SK-N-SH treated with all-trans-retinoic acid at 6 μM for 48 hours (cell line): ENCODE results near the gene LENG1.

Source experiments
- BACH2 ChIP-seq: fragments of 250-450 bp; sonication (Bioruptor Pico); IDR thresholded peaks from 2 replicates; pipeline ENCODE4 v1.9.0; 2021; ENCODE audit warnings: mild to moderate bottlenecking, borderline replicate concordance
- ISL1 ChIP-seq: fragments of 250-450 bp; sonication (Bioruptor Pico); IDR thresholded peaks from 2 replicates; pipeline ENCODE4 v2.1.2; 2022; ENCODE audit warnings: mild to moderate bottlenecking, moderate library complexity
- RARB ChIP-seq: fragments of 250-450 bp; sonication (Bioruptor Pico); IDR thresholded peaks from 2 replicates; pipeline ENCODE4 v1.8.0; 2021; ENCODE audit warnings: mild to moderate bottlenecking, moderate library complexity
- TOX ChIP-seq: fragments of 250-450 bp; sonication (Bioruptor Pico); IDR thresholded peaks from 2 replicates; pipeline ENCODE4 v1.8.0; 2021; ENCODE audit warnings: mild to moderate bottlenecking, moderate library complexity, borderline replicate concordance
- ZFP3 ChIP-seq: fragments of 250-450 bp; sonication (Bioruptor Pico); IDR thresholded peaks from 2 replicates; pipeline ENCODE4 v1.5.0; 2020; ENCODE audit warnings: mild to moderate bottlenecking, moderate library complexity
- ZFP30 ChIP-seq: fragments of 450-650 bp; formaldehyde crosslinking; IDR thresholded peaks from 2 replicates; pipeline ENCODE4 v1.5.0; 2022; ENCODE audit warnings: mild to moderate bottlenecking, moderate library complexity
- ZNF565 ChIP-seq: fragments of 450-650 bp; formaldehyde crosslinking; conservative IDR thresholded peaks from 2 replicates; pipeline ENCODE4 v1.5.0; 2020; ENCODE audit warnings: low read depth, mild to moderate bottlenecking, moderate library complexity
- ZNF70 ChIP-seq: fragments of 450-650 bp; formaldehyde crosslinking; IDR thresholded peaks from 2 replicates; pipeline ENCODE4 v1.5.0; 2020; ENCODE audit warnings: mild to moderate bottlenecking, moderate library complexity

DNA sequence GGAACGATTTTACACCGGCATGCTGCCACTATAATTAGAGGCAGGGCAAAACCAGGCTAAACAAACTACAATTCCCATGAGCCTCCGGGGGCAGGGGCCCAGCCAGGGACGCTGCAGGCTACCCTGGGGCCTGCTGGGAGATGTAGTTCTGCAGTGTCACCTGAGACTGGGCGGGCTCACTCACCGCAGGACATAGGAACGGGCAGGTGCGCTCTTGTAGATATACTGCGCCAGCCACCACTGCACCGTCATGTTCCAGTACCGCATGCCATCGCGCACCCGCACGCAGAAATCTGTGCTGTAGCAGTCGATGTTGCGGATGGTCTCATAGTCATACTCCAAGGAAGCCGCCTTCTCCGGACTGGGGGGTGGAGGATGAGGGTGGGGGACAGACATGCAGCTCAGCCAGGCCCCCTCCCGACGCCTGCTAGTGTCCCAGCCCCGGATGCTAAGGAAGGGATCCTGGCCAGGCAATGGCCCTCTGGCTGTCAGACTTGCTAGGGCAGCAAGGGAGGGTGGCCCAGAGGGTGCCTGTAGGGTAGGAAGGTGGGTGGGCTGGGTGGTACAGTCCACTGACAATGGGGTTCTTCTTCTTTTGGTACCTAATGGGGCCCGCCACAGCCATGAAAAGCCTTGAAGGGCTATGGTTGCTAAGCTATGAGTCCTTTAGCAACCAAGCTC, 19.2 kb upstream of the LENG1 start:
- TF ChIP-seq ZNF565 (CRISPR knock-in tag) (no peak), ZFP3 (CRISPR knock-in tag) (no peak), BACH2 (CRISPR knock-in tag) (no peak), ZNF70 (no peak), RARB (CRISPR knock-in tag) (no peak), ZFP30 (no peak), TOX (no peak), ISL1 (CRISPR knock-in tag) (no peak)
